GM21717 (cell line): ENCODE results near the gene UVSSA.

Experiments
- ATAC-seq: cut with Tn5 transposase; IDR thresholded peaks from one replicate; pipeline ENCODE4 v1.9.1; 2021; ENCODE audit warnings: mild to moderate bottlenecking, moderate library complexity; ENCODE audit not compliant: unreplicated experiment

UVSSA gene

GRCh38 chr4:1348014-1348513 lies 1.1 kb downstream of the UVSSA start:
- no peak for ATAC-seq

GRCh38 chr4:1348746-1349145 lies 1.7 kb downstream of the UVSSA start:
- ATAC-seq = no peak

DNA sequence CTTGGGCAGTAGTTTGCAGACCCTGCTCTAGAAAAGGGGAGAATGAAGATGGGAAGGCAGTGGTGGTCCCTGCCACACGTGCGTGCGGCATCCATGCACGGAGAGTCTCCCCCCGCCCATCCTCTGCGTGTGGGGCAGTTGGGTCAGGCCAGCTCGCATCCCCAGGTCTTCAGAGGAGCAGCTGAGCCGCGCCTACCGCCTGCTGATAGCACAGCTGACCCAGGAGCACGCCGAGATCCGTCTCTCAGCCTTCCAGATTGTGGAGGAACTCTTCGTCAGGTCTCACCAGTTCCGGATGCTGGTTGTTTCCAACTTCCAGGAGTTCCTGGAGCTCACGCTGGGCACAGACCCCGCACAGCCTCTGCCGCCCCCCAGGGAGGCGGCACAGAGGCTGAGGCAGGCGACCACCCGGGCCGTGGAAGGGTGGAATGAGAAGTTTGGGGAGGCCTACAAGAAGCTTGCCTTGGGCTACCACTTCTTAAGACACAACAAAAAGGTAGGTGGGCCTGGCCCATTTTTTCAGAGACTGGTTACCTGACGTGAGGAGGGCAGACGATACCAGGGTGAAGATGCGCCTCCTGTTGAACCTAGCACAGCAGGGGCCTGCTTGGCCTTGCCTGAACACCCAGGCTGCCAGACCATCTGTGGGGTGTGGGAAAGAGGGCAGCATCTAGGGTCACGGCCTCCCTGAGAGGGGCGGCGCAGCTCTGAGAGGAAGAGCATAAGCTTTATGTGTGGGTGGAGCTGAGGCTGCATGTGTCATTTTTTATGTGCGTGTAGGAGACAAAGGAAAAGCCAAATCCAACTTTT lies 2.6 kb downstream of the UVSSA start:
- no peak for ATAC-seq

DNA sequence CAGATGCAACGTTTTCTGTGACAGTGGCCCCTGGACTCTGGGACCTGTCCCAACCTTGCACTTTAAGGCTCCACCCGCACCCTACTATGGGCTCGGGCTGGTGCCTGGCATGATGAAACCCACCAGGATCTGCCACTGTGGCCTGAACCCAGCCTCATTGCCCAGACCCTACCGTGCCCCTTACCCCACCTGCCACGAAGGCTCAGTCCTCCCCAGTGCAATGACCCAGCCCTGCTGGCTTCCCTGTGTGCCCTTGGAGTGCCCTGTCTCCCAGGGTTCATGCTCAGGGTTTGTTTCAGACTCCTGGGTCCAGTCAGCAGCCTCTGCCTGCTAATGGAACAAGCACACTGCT lies 3.1 kb downstream of the UVSSA start:
- no peak for ATAC-seq

DNA sequence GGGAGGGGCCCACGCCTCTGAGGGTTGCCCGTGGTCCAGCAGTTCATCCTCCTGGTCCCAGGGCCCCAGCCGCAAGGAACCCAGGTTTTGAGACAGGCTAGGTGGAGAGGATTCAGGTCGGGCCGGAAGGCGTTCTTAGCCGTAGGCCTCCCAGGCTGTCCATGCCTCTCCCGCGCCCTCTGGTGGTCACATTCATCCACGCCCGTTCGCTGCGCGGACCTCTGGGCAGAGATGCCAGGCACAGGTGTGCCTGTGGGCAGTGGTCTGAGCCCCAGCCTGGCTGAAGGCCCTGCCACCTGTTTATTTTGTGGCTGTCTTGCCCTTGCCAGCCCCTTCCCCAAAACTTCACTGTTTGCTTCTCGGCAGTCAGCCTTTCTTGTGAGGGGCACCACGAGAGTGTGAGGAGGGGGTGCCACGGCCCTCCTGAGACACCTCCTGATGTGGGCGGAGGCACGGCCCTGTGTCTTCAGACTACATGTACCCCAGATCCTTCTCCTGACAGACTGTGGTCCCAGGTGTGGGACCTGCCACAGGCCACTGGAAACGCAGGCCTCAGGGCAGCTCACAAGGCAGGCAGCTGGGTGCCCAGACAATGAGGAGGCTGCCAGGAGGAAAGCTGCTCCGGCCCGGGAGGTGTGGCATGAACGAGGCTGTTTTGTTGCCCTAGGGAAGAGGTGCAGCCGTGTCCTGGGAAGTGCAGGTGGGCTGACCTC lies 5.0 kb downstream of the UVSSA start:
- no peak for ATAC-seq

- no peak for ATAC-seq
Observed at GRCh38 chr4:1352567-1352900, 5.5 kb downstream of the UVSSA start.

- ATAC-seq = no peak
Observed at GRCh38 chr4:1353186-1354055, 6.4 kb downstream of the UVSSA start.

GRCh38 chr4:1354136-1354982 lies 7.4 kb downstream of the UVSSA start:
- ATAC-seq = no peak

DNA sequence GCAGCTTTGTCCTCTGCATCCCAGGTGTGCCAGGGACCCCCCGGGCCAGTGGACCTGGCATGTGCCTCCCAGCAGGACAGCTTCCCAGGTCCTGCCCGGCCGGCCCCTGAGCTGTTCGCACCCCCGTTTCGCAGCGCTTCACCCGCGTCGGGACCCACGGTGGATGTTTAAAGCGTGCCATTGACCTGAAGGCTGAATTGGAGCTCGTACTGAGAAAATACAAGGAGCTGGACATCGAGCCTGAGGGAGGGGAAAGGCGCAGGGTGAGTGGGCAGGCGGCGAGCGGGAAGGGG lies 7.9 kb downstream of the UVSSA start:
- ATAC-seq = no peak

DNA sequence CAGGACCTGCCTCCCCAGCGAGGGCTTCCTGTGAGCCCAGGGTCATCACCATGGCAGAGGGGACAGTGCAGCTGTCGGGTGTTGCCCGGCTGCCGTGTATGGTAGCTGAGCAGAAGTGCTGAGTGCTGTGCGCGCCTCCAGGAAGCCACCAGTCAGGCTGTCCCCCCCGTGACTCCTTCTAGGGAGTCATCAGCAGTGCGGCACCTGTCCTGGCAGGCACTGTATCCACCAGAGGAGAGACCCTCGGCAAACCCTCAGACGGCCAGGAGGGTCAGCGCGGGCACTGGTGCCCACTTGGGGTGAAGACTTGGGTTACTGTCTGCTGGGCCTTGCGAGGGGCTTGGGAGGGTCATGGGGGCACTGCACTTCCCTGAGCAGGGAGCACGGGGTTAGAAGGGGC lies 8.4 kb downstream of the UVSSA start:
- no peak for ATAC-seq

- no peak for ATAC-seq
Observed at GRCh38 chr4:1356181-1356998, 9.4 kb downstream of the UVSSA start.

DNA sequence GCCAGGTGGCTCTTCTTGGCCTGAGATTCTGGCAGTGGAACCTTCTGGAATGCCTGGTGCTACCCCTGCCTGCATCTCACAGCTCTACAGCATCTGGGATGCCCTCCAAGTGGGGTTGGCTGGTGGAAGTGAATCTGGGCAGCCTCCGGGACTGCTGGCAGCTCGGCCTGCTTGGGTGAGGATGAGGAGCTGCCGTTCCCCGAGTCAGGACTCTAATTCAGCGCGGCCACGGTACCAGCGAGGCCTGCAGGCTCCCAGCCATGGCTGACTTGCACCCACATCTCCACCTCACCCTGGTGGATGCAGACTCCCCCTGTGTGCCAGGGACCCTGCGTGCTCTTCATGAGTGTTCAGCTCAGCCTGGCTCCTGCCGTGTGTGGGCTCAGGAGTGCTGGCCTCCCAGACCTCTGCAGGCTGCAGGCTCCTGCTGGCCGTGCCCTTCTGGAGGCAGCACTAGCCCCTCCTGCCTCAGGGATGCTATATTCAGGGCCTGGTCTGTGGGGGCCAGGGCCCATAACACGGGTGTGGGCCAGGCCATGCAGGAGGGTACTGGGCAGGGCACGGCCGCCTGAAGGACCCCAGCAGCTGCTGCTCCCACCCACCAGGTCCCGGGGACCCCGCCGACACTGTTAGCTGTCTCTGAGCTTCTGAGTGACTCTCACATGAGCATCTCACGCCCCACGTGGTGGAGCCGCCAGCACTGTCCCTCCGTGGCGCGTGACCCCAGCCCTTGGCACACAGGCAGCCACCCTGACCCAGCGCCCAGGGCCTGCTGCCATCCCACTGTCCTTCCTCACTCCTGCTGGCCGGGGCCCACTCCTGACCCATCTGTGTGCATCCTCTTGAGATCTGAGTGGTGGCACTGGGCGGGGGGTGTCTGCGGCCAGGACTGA lies 10.6 kb downstream of the UVSSA start:
- ATAC-seq = no peak

DNA sequence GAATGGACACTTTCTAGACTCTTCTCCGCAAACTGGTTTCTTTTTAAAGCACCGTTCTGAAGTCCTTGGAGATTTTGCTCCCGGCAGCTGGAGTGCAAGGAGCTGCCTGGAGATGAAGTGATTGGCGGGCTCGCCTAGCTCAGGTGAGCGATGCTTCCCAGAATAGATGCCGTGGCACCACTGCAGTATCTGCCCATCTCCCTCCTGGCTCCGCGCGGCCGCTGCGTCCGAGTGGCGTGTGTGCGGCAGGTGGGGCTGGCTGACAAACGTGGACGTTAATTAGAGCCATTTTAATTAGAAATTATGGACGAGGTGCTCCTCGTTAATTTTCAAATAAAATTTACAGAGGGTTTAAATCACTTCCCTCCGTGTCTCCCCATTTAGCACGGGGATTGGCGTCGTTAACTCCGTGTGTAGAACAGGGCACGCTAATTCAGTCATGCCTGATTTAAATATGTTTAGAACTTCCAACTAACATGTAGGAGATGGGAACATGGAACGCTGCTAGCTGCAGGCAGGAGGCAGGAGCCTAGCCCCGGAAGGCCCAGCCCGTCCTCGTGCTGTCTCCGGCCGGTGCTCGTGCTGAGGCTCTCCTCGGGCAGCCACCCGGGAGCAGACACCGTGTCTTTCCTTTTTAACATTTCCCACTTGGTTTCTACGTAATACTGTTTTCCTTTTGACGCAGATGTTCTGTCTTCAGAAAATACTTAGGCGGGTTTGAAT lies 11.6 kb downstream of the UVSSA start:
- no peak for ATAC-seq

- ATAC-seq = no peak
Observed at GRCh38 chr4:1359144-1359501, 12.1 kb downstream of the UVSSA start.

DNA sequence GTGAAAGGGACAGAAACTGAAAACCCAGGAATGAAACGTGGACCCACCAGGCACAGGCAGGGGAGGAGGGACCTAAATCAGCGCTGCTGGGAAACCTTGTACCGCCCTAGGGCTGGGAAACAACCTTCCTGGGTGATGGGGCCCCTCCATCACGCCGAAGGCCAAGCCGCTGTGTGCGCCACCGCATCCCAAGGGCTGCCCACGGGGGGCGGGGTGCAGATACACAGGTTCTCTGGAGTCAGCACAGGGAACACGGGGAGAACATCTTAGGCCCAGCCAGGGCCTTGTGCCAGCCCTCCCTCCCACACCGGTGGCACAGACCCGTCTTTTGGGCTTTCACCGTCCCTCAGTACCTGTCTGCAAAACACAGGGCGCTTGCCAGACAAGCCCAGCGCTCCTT lies 13.0 kb downstream of the UVSSA start:
- no peak for ATAC-seq

GRCh38 chr4:1360423-1361283 lies 13.6 kb downstream of the UVSSA start:
- ATAC-seq = no peak

DNA sequence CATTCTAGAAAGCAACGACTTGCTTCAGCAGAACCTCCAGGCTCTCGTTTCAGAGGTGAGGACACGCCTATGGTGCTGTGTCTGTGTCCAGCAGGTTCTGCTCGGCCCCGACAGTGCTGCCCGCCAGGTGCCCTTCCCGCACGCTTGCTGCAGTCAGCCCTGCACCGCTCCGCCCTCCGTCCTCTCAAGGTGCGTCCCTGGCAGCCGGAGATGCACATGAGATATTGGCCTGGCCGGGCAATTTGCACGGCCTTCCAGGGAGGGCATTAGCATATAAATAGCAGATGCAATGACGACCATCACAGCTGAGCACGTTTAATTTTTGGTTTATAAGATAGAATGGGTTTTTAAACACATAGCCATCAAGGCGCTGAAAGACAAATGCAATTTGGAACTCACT lies 14.4 kb downstream of the UVSSA start:
- ATAC-seq = no peak

DNA sequence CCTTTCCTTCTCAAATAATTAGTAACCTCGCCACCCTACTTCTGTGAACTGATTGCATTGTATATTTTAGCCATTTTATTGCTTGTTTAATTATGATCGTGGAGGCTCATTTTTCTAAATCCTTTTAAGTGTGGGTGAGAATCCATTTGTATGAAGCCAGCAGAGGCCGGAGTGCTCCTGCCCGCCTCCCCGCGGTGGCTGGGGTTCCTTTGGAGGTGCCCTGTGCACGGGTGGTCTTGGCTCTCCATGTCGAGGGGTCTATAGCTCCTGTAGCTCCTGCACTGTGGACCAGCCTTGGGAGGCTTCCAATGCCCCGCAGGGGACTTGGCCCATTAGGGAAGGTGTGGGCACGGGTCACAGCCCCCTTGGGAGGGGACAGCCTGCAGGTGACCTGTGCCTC lies 15.0 kb downstream of the UVSSA start:
- ATAC-seq = no peak
